ENCODE data around the gene DYSF.

Gene DYSF

DNA sequence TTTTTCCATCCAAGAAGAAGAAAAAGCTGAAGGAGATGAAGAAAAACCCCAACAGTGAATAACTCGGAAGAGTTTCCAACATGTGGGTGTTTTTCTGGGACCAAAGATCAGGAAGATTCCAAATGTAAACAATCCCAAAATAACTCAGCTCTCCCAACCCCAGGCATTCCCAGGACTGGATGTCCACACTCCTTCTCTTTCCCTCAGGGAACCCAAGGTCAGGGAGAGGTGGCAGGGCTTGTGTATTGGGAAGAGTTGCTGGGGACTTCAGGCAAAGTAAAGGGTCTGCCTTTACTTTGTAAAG, 268.0 kb downstream of the DYSF start:
- TF ChIP-seq MEIS1 (CRISPR knock-in tag; IDR thresholded peaks at IDR 0.05; ENCODE audit: borderline replicate concordance) (no peak), ZNF37A (tag by site-specific recombination; IDR thresholded peaks at IDR 0.05) (no peak), OSR2 (tag by site-specific recombination; IDR thresholded peaks at IDR 0.05) (no peak), ZNF16 (tag by site-specific recombination; IDR thresholded peaks at IDR 0.05; ENCODE audit: low read depth) (no peak), ZNF423 (tag by site-specific recombination; IDR thresholded peaks at IDR 0.05) (no peak), ZNF664 (tag by site-specific recombination; IDR thresholded peaks at IDR 0.05) (no peak), TRIM28 (IDR thresholded peaks at IDR 0.05; ENCODE audit: borderline replicate concordance, low read length) (no peak), REPIN1 (tag by site-specific recombination; IDR thresholded peaks at IDR 0.05; ENCODE audit: low read depth) (no peak), ZNF391 (tag by site-specific recombination; IDR thresholded peaks at IDR 0.05; ENCODE audit: borderline replicate concordance, low read depth) (no peak), ZBTB48 (tag by site-specific recombination; IDR thresholded peaks at IDR 0.05) (no peak), ZNF350 (tag by site-specific recombination; IDR thresholded peaks at IDR 0.05) (no peak), ZNF214 (tag by site-specific recombination; IDR thresholded peaks at IDR 0.05; ENCODE audit: borderline replicate concordance) (no peak), ZNF660 (tag by site-specific recombination; IDR thresholded peaks at IDR 0.05) (no peak)
- TF ChIP-seq, protein P1, sequence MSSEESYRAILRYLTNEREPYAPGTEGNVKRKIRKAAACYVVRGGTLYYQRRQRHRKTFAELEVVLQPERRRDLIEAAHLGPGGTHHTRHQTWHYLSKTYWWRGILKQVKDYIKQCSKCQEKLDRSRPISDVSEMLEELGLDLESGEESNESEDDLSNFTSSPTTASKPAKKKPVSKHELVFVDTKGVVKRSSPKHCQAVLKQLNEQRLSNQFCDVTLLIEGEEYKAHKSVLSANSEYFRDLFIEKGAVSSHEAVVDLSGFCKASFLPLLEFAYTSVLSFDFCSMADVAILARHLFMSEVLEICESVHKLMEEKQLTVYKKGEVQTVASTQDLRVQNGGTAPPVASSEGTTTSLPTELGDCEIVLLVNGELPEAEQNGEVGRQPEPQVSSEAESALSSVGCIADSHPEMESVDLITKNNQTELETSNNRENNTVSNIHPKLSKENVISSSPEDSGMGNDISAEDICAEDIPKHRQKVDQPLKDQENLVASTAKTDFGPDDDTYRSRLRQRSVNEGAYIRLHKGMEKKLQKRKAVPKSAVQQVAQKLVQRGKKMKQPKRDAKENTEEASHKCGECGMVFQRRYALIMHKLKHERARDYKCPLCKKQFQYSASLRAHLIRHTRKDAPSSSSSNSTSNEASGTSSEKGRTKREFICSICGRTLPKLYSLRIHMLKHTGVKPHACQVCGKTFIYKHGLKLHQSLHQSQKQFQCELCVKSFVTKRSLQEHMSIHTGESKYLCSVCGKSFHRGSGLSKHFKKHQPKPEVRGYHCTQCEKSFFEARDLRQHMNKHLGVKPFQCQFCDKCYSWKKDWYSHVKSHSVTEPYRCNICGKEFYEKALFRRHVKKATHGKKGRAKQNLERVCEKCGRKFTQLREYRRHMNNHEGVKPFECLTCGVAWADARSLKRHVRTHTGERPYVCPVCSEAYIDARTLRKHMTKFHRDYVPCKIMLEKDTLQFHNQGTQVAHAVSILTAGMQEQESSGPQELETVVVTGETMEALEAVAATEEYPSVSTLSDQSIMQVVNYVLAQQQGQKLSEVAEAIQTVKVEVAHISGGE (tag by site-specific recombination; conservative IDR thresholded peaks at IDR 0.05; ENCODE audit: low read depth), result no peak
- TF ChIP-seq, protein P2, sequence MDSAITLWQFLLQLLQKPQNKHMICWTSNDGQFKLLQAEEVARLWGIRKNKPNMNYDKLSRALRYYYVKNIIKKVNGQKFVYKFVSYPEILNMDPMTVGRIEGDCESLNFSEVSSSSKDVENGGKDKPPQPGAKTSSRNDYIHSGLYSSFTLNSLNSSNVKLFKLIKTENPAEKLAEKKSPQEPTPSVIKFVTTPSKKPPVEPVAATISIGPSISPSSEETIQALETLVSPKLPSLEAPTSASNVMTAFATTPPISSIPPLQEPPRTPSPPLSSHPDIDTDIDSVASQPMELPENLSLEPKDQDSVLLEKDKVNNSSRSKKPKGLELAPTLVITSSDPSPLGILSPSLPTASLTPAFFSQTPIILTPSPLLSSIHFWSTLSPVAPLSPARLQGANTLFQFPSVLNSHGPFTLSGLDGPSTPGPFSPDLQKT (IDR thresholded peaks at IDR 0.05; ENCODE audit: borderline replicate concordance, low read depth, low read length), result no peak
- TF ChIP-seq, protein P3, sequence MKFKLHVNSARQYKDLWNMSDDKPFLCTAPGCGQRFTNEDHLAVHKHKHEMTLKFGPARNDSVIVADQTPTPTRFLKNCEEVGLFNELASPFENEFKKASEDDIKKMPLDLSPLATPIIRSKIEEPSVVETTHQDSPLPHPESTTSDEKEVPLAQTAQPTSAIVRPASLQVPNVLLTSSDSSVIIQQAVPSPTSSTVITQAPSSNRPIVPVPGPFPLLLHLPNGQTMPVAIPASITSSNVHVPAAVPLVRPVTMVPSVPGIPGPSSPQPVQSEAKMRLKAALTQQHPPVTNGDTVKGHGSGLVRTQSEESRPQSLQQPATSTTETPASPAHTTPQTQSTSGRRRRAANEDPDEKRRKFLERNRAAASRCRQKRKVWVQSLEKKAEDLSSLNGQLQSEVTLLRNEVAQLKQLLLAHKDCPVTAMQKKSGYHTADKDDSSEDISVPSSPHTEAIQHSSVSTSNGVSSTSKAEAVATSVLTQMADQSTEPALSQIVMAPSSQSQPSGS (tag by site-specific recombination; IDR thresholded peaks at IDR 0.05; ENCODE audit: low read depth), result no peak
- TF ChIP-seq, protein P4, sequence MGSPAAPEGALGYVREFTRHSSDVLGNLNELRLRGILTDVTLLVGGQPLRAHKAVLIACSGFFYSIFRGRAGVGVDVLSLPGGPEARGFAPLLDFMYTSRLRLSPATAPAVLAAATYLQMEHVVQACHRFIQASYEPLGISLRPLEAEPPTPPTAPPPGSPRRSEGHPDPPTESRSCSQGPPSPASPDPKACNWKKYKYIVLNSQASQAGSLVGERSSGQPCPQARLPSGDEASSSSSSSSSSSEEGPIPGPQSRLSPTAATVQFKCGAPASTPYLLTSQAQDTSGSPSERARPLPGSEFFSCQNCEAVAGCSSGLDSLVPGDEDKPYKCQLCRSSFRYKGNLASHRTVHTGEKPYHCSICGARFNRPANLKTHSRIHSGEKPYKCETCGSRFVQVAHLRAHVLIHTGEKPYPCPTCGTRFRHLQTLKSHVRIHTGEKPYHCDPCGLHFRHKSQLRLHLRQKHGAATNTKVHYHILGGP (tag by site-specific recombination; IDR thresholded peaks at IDR 0.05), result no peak
- TF ChIP-seq, protein P5, sequence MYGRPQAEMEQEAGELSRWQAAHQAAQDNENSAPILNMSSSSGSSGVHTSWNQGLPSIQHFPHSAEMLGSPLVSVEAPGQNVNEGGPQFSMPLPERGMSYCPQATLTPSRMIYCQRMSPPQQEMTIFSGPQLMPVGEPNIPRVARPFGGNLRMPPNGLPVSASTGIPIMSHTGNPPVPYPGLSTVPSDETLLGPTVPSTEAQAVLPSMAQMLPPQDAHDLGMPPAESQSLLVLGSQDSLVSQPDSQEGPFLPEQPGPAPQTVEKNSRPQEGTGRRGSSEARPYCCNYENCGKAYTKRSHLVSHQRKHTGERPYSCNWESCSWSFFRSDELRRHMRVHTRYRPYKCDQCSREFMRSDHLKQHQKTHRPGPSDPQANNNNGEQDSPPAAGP (tag by site-specific recombination; IDR thresholded peaks at IDR 0.05), result no peak
- TF ChIP-seq, protein P6, sequence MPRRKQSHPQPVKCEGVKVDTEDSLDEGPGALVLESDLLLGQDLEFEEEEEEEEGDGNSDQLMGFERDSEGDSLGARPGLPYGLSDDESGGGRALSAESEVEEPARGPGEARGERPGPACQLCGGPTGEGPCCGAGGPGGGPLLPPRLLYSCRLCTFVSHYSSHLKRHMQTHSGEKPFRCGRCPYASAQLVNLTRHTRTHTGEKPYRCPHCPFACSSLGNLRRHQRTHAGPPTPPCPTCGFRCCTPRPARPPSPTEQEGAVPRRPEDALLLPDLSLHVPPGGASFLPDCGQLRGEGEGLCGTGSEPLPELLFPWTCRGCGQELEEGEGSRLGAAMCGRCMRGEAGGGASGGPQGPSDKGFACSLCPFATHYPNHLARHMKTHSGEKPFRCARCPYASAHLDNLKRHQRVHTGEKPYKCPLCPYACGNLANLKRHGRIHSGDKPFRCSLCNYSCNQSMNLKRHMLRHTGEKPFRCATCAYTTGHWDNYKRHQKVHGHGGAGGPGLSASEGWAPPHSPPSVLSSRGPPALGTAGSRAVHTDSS (tag by site-specific recombination; IDR thresholded peaks at IDR 0.05), result no peak
- TF ChIP-seq, protein P7, sequence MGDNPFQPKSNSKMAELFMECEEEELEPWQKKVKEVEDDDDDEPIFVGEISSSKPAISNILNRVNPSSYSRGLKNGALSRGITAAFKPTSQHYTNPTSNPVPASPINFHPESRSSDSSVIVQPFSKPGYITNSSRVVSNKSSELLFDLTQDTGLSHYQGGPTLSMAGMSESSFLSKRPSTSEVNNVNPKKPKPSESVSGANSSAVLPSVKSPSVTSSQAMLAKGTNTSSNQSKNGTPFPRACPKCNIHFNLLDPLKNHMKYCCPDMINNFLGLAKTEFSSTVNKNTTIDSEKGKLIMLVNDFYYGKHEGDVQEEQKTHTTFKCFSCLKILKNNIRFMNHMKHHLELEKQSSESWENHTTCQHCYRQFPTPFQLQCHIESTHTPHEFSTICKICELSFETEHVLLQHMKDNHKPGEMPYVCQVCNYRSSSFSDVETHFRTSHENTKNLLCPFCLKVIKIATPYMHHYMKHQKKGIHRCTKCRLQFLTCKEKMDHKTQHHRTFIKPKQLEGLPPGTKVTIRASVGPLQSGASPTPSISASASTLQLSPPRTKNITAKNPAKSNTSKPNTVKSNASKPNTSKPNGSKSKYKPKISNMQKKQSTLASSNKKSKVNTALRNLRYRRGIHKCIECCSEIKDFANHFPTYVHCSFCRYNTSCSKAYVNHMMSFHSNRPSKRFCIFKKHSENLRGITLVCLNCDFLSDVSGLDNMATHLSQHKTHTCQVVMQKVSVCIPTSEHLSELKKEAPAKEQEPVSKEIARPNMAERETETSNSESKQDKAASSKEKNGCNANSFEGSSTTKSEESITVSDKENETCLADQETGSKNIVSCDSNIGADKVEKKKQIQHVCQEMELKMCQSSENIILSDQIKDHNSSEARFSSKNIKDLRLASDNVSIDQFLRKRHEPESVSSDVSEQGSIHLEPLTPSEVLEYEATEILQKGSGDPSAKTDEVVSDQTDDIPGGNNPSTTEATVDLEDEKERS (tag by site-specific recombination; IDR thresholded peaks at IDR 0.05), result no peak
- Histone ChIP-seq H3K4me1 (ENCODE audit: control insufficient read depth, insufficient read depth, low read length) (no peaks in the 10 kb centered on the region), H3K27ac (ENCODE audit: extremely low read depth, low read depth, low read length) (no peak overlapping the region), H3K9me3 (ENCODE audit: control insufficient read depth, insufficient read depth, low read depth, low read length) (no peaks in the 10 kb centered on the region; the same call in 1 of the 2 replicates), H3K36me3 (ENCODE audit: control insufficient read depth in 2 of 2, insufficient read depth in 1 of 2, low read length in 2 of 2) (no peaks in the 10 kb centered on the region), H3K4me3 (ENCODE audit: low read depth, low read length) (no peak overlapping the region)
- ChIA-PET POLR2A (no interaction called here), CTCF (no interaction called here)

Measured in HEK293 (cell line).